VCaP (cell line): ENCODE data around the gene EPS8L3.
A peak's percentile ranks its signal among the peaks of the same experiment; 100 is the strongest.
"Not testable (repeated sequence)": the region's sequence is repeated elsewhere in the genome, so short reads cannot be mapped to it uniquely, and the experiment has no call there.

Experiments used
- H3K27ac ChIP-seq: fragments of 450-650 bp; 2 replicates; pipeline ENCODE4 v1.5.1; 2017
- CTCF ChIP-seq: fragments of 450-650 bp; conservative IDR thresholded peaks from 2 replicates; pipeline ENCODE4 v1.5.1; 2017; ENCODE audit warnings: mild to moderate bottlenecking, moderate library complexity

The EPS8L3 gene

GRCh38 chr1:109750241-109750882 lies 13.4 kb downstream of the EPS8L3 start:
- no peak overlapping the region for H3K27ac ChIP-seq
- no peak for TF ChIP-seq CTCF

- no peak overlapping the region for H3K27ac ChIP-seq
- no peak for TF ChIP-seq CTCF
Measured at GRCh38 chr1:109749221-109749620, 14.5 kb downstream of the EPS8L3 start.

GRCh38 chr1:109748311-109748710 lies 15.4 kb downstream of the EPS8L3 start:
- H3K27ac ChIP-seq: not testable (repeated sequence)

GRCh38 chr1:109740615-109741373 lies 22.9 kb downstream of the EPS8L3 start, which contains the start of gene GSTM3:
Gene GSTM3, minus strand, starts transcription at chr1:109741038. Its CDS starts 751 bp downstream, at chr1:109740287.
- TF ChIP-seq CTCF: no peak; the same call in 1 of the 2 replicates
- peak within 1 kb of the TSS; percentile 68 for H3K27ac ChIP-seq

- H3K27ac ChIP-seq: peak overlapping the region; percentile 68
- TF ChIP-seq CTCF: no peak
Measured at GRCh38 chr1:109739738-109740614, 23.7 kb downstream of the EPS8L3 start.

- H3K27ac ChIP-seq: no peak overlapping the region
- TF ChIP-seq CTCF: no peak
Measured at GRCh38 chr1:109733236-109733870, 30.4 kb downstream of the EPS8L3 start.

- H3K27ac ChIP-seq: peak overlapping the region; percentile 20; the same call in 1 of the 2 replicates
- TF ChIP-seq CTCF: no peak
Measured at GRCh38 chr1:109732390-109732881, 31.3 kb downstream of the EPS8L3 start.
